ENCODE measurements around the gene PANK1.
"Not testable (repeated sequence)": the region's sequence is repeated elsewhere in the genome, so short reads cannot be mapped to it uniquely, and the experiment has no call there.

GRCh38 chr10:89620296-89620695, 24.7 kb downstream of the PANK1 start:
- not testable (repeated sequence) for TF ChIP-seq CTCF (conservative IDR thresholded peaks at IDR 0.05; ENCODE audit: low read depth, low read length); EZH2 (IDR thresholded peaks at IDR 0.05; ENCODE audit: borderline replicate concordance, low read depth, low read length, poor library complexity, severe bottlenecking)

Measured in A673 (cell line).